Esophagus (tissue), 2 donors: ENCODE results near the gene DCAF12. TPM values are rescaled to one million over a fixed set of nuclear protein-coding genes. Genes with fewer than 3 reads are reported as not detected.
"Not testable (repeated sequence)": the region's sequence is repeated elsewhere in the genome, so short reads cannot be mapped to it uniquely, and the experiment has no call there.

Source experiments
- H3K27ac ChIP-seq, 2 donors: one replicate each; pipeline ENCODE4 v1.5.1; 2013; ENCODE audit warnings: low read depth in 2 of 2, mild to moderate bottlenecking in 2 of 2, inconsistent platforms in 1 of 2, low read length in 1 of 2, moderate library complexity in 1 of 2
- H3K27me3 ChIP-seq, 2 donors: one replicate each; pipeline ENCODE4 v1.6.1; 2013; ENCODE audit warnings: low read length in 2 of 2, control low read depth in 1 of 2, mild to moderate bottlenecking in 1 of 2; ENCODE audit not compliant: insufficient read depth in 2 of 2, control insufficient read depth in 1 of 2
- H3K36me3 ChIP-seq, 2 donors: one replicate each; pipeline ENCODE4 v1.6.1; 2013; ENCODE audit warnings: low read length in 1 of 2; ENCODE audit not compliant: control insufficient read depth in 2 of 2, insufficient read depth in 2 of 2
- H3K4me1 ChIP-seq, 2 donors: one replicate each; pipeline ENCODE4 v1.6.1; 2013; ENCODE audit warnings: low read length in 1 of 2; ENCODE audit not compliant: control insufficient read depth in 2 of 2, insufficient read depth in 2 of 2
- H3K4me3 ChIP-seq, 2 donors: one replicate each; pipeline ENCODE4 v1.5.1; 2013; ENCODE audit warnings: low read length in 2 of 2, mild to moderate bottlenecking in 2 of 2, low read depth in 1 of 2, moderate library complexity in 1 of 2
- H3K9me3 ChIP-seq, 2 donors: one replicate each; pipeline ENCODE4 v1.6.1; 2013; ENCODE audit warnings: mild to moderate bottlenecking in 2 of 2, low read depth in 1 of 2, low read length in 1 of 2, moderate library complexity in 1 of 2; ENCODE audit not compliant: control insufficient read depth in 2 of 2, insufficient read depth in 1 of 2
- WGBS, 2 donors: extraction: QIAGEN DNeasy Blood & Tissue Kit; methylation state at CpG; one replicate each; pipeline ENCODE4 v1.1.7; 2013; 5-methylcytosine and 5-hydroxymethylcytosine counted together
- polyA plus RNA-seq, 2 donors: library from polyadenylated mRNA; stranded (reverse); fragments of 200-250 nt; gene quantifications; one replicate each; pipeline ENCODE4 v1.2.3, GENCODE V29; 2013
- donor health status: healthy with polysubstance abuse.
- donor health status: Bipolar disorder and iron deficiency.

Gene DCAF12
- polyA plus RNA-seq, 2 donors = 19.6 to 22.8 TPM

DNA sequence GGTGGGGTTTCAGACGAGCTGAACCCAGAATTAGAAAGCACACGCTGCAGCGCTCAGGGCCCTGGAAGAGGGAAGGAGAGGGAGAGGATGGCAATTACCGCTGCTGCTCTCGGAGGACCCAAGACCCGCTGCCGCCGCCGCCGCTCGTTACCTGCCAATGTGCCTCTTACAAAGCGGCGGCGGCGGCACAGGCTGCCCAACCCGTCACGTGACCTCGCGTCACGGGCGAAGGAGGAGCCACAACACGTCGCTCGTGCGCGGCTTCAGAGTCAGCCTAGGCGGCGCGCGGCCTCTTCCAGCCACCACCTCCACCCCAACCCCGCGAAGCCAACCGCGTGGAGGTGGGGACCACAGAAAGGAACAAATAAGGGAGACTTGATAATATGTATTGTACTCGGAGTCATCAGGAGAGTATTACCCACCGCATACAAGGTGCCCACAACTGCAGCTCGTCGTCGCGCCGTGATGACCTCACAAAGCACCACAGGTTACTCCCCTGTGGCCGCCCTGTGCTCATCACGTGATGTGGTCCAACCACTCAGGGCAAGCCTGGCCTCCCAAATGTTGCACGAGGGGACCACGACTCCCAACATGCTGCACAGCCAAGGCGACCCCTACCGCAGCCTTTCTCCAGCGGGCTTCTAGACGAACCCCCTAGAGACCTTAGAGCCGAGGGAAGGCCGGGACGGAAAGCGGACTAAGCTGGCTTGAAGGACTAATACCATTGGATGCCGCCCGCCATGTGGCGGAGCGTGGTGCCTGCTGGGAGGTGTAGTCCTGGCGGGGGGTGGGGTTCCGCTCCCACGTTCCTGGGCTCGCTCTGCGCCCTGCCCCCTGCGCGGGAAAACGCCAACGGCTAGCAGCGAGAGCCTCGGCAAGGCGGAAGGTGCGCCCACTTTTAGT lies 77.5 kb downstream of the DCAF12 start, which contains the start of gene UBAP2:
UBAP2 (minus strand) TSS at position 161 of the 903 bp plus-strand sequence. CDS start 31,739 bp downstream, outside the sequence.
- Histone ChIP-seq H3K27me3 (no peaks in the 10 kb centered on the region), H3K4me3 (peak within 1 kb of the TSS; percentile 88 to 99), H3K9me3 (no peaks in the 10 kb centered on the region), H3K27ac (peak within 1 kb of the TSS; percentile 96 to 99), H3K4me1 (peaks cover 0 to 3% of the 10 kb centered on the region in 2 donors), H3K36me3 (no peaks in the 10 kb centered on the region)
- WGBS, 2 donors = 0% methylated on average over 68 to 70 of the region's 70 CpGs

DNA sequence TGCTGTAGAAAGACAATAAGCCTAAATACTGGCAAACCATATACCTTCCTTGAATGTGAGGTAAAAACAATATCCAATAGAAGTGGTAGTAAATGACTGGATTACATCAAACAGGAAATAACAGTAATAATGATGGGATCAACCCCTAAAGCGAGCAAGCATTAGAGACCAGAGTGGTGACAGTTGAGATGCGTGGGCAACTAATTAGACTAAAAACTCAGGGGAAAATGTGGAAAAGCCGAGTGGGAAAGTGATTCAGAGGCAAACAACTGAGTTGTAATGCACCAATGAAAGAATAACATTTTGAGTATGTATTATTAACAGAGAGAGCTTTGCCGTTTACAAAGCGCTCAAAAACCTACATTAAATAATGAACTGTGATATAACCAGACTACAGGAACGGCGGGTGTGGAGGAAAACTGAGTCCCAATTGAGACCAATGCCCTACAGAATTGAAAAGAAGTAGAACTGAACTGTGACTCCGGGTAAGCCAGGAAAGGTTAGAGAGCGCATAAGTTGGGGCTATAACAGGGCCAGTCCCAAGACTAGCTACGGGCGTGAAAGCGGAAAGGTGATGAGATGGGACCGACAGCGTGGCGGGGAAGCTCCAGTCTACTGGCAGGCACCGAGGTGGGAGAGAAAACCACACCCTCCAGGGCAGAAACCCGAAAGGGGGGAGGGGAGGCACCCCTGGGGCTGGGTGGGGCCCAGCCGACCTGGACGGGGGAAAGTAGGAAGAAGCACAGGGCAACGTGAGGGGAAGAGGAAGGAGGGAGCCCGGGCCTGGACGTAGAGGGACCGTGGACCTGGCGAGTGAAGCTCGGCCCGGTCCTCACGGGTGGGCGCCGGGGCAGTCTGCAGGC lies 78.4 kb downstream of the DCAF12 start:
- Histone ChIP-seq H3K27me3 (no peaks in the 10 kb centered on the region), H3K4me3 (peak overlapping the region; percentile 88 to 99), H3K9me3 (no peaks in the 10 kb centered on the region), H3K27ac (peak overlapping the region; percentile 96 to 99), H3K4me1 (peaks cover 0 to 3% of the 10 kb centered on the region in 2 donors), H3K36me3 (no peaks in the 10 kb centered on the region)
- WGBS, 2 donors = 0 to 2% methylated on average over 29 of the region's 29 CpGs

DNA sequence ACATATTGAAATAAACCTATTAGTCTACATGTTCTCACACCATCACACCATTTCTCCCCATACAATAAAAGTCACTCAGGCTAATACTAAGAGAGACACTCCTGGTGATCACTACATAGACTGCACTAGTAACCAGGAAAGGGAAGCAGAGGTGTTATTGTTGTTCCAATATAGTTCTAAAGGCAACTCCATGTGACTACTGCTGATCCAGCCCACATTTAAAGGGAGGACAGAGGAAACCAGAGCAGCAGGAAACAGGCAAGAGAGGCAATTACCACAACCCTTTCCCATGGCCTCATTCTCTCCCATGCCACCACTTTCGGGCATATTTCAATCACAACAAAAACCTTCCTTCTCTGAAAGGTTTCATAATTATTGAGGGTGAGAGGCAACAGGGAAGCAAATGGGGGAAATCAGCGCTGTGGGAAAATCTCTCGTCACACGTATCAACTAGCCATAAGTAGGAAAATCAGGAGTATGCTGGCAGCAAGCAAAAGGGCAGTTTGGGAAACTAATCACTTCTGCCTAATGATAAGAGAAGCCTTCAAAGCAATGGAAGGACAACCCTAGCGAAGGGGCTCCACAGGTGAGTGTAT lies 79.6 kb downstream of the DCAF12 start:
- peak overlapping the region; percentile 29 to 74 for H3K27ac ChIP-seq
- WGBS, 2 donors = 43 to 61% methylated on average over 5 of the region's 5 CpGs
- no peaks in the 10 kb centered on the region for H3K36me3 ChIP-seq
- no peaks in the 10 kb centered on the region for H3K27me3 ChIP-seq
- H3K9me3 ChIP-seq = no peaks in the 10 kb centered on the region
- peak overlapping the region in 1 of 2 donors; percentile 99 for H3K4me3 ChIP-seq
- peaks cover 0 to 3% of the 10 kb centered on the region in 2 donors for H3K4me1 ChIP-seq

DNA sequence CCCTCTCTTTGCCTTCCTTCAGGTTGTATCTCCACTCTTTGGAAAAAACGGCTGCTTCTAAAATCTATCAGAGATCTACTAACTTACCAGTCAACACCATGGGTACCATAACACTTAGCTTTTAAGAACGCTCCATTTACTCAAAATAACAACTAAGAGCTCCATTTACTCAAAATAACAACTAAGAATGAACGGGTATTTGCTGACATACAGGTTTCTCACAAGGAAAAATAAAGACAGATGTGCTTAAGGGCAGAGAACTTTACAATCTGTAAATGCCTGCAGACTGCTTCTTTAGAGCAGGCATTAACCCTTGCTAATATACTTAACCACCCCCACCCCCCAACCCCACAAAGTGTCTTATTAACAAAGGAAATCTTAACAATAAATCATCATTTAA lies 80.6 kb downstream of the DCAF12 start:
- Histone ChIP-seq H3K36me3 (no peaks in the 10 kb centered on the region), H3K4me1 (peaks cover 0 to 3% of the 10 kb centered on the region in 2 donors), H3K4me3 (no peak overlapping the region), H3K27me3 (no peaks in the 10 kb centered on the region), H3K9me3 (no peaks in the 10 kb centered on the region), H3K27ac (no peak overlapping the region)
- 58 to 64% methylated on average over 3 of the region's 3 CpGs for WGBS, 2 donors

DNA sequence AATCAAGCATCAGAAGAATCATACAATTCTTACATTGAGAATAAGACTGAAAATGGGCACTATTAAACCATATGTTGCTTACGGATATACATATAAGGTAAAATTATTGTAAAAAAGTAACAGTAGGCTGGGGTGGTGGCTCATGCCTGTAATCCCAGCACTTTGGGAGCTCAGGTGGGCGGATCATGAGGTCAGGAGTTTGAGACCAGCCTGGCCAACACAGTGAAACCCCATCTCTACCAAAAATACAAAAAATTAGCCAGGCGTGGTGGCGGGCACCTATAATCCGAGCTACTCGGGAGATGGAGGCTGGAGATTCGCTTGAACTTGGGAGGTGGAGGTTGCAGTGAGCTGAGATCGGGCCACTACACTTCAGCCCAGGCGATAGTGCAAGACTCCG lies 84.4 kb downstream of the DCAF12 start:
- not testable (repeated sequence) for H3K4me3 ChIP-seq, H3K27me3 ChIP-seq, H3K9me3 ChIP-seq, H3K4me1 ChIP-seq, H3K36me3 ChIP-seq, H3K27ac ChIP-seq
- WGBS, 2 donors = 94 to 96% methylated on average over 10 of the region's 10 CpGs

DNA sequence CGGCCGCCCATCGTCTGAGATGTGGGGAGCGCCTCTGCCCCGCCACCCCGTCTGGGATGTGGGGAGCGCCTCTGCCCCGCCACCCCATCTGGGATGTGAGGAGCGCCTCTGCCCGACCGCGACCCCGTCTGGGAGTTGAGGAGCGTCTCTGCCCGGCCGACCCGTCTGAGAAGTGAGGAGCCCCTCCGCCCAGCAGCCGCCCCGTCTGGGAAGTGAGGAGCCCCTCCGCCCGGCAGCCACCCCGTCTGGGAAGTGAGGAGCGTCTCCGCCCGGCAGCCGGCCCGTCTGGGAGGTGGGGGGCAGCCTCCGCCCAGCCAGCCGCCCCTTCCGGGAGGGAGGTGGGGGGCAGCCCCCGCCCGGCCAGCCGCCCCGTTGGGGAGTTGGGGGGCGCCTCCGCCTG lies 87.6 kb downstream of the DCAF12 start:
- not testable (repeated sequence) for H3K27me3 ChIP-seq, H3K9me3 ChIP-seq, H3K4me3 ChIP-seq, H3K4me1 ChIP-seq, H3K36me3 ChIP-seq, H3K27ac ChIP-seq
- WGBS, 2 donors = 96 to 99% methylated on average over 14 to 37 of the region's 37 CpGs

DNA sequence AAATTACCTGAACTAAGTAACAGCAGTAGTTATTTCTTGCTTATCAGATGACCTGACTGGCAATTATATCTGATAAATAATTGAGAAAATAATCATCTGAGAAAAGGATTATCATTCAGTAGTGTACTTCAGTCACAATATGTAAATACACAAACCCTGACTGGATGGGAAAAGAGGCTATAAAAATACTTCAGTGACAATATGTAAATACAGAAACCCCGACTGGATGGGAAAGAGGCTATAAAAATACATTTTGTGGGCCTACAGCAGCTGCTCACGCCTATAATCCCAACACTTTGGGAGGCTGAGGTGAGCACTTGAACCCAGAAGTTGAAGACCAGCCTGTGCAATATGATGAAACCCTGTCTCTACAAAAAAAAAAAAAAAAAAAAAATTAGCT lies 88.9 kb downstream of the DCAF12 start:
- Histone ChIP-seq H3K9me3 (no peaks in the 10 kb centered on the region), H3K27me3 (no peaks in the 10 kb centered on the region), H3K27ac (no peak overlapping the region), H3K4me3 (no peak overlapping the region), H3K4me1 (no peaks in the 10 kb centered on the region), H3K36me3 (no peaks in the 10 kb centered on the region)
- WGBS, 2 donors = 79 to 86% methylated on average over 2 of the region's 2 CpGs

DNA sequence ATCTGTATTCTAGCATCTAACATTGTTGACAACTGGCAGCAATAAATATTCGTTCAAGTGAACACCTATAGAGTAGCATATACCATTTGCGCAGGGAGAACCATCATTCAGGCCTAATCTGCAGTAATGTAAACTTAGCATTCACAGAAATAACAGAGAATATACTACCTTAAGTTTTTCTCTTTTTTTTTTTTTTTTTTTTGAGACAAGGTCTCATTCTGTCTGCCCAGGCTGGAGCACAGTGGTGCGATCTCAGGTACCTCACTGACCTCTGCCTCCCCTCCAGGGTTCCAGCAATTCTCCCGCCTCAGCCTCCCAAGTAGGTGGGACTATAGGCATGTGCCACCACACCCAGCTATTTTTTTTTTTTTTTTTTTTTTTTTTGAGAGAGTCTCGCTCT lies 89.9 kb downstream of the DCAF12 start:
- Histone ChIP-seq H3K9me3 (no peaks in the 10 kb centered on the region), H3K27ac (no peak overlapping the region), H3K4me1 (no peaks in the 10 kb centered on the region), H3K36me3 (no peaks in the 10 kb centered on the region), H3K27me3 (no peaks in the 10 kb centered on the region), H3K4me3 (no peak overlapping the region)
- 96% methylated on average over 4 to 5 of the region's 5 CpGs for WGBS, 2 donors
